ENCODE results near the gene CDK5RAP2.

CDK5RAP2 gene

DNA sequence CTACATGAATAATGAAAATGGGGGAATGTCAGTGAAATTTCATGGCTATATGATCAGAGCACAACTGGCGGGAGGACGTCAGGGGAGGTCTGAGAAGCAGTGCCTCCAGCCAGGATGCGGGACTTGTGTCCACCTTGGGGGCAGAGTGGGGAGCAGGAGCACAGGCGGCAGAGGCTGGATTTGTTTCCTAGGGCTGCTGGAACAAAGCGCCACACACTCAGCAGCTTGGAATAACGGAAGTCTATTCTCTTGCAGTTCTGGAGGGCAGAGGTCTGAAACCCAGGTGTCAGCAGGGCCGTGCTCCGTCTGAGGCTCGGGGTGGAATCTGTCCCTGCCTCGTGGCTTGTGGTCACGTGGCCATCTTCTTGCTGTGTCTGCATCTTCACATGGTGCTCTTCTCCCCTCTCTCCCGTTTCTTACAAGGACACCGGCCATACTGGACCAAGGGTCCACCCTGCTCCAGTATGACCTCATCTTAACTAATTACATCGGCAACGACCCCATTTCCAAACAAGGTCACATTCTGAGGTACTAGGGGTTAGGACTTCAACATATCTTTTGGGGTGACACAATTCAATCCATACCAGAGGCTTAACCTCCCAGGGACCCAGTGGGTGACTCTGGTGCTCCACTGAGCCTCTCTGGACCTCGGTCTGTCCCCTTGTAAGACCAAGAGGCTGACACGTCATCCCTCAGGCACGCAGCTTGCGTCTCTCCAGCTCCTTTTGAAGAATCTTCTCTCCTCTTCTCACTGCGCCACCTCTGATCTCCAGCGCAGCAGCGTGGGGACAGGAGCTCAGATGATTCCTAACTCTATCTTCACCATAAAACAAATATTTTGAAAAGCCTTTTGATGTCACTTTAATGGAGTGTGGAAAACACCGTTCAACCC is 202.5 kb downstream of the CDK5RAP2 start:
- no peak for DNase-seq

GRCh38 chr9:120376101-120376500 is 203.9 kb downstream of the CDK5RAP2 start:
- no peak for DNase-seq

DNA sequence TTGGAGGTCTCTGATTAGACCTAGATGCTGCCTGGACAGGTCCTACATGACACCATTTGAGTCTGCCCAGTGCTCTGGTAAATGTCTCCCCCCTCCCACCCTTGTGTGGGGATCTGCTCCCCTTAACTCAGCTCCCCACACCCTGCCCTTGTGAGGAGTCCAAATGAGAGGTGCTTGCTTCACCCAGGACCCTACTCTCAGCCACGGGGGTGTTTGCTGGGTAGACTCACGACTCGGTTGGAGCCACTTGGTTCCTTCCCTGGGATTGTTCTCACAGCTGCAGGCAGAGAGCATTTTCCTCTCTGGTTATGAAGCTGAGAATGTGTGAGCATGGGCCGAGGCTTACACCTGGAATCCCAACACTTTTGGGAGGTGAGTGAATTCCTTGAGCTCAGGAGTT is 204.7 kb downstream of the CDK5RAP2 start:
- DNase-seq: no peak

- no peak for DNase-seq
Observed at GRCh38 chr9:120374817-120375216, 205.2 kb downstream of the CDK5RAP2 start.

- DNase-seq: no peak
Observed at GRCh38 chr9:120374239-120374638, 205.7 kb downstream of the CDK5RAP2 start.

DNA sequence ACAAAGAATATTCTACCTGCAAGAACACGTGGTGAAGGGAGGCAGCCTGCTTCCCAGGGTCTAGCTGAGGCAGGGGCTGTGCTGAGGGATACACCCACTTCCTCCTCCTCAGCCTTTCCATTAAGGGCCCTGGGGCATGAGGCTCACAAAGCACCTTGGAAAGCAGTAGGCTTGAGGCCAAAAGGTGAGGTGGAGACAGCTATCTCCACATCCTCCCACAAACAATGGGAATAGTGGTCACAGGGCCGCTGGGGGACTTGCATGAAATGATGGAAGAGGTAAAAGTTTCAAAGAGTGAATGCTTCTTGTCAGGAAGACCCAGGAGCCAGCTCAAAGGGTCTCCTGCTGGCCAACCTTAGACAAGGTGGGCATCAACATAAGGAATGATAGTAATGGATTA is 207.9 kb downstream of the CDK5RAP2 start:
- no peak for DNase-seq

- DNase-seq: no peak
Observed at GRCh38 chr9:120369608-120370220, 210.3 kb downstream of the CDK5RAP2 start.

- no peak for DNase-seq
Observed at GRCh38 chr9:120368799-120369198, 211.2 kb downstream of the CDK5RAP2 start.

DNA sequence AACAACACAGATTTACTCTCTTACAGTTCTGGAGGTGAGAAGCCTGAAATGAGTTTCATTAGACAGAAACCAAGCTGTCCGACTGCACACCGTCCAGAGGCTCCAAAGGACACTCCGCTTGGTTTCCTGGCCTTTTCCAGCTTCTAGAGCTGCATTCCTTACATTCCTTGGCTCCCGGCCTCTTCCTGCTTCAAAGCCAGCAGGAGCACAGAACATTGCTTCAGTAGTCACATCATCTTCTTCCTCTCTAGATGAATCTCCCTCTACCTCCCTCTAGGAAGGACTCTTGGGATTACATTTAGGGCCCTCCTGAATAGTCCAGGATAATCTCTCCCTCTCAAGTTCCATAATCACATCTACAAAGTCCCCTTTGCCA is 213.3 kb downstream of the CDK5RAP2 start:
- peak; percentile 80 to 91 for DNase-seq

GRCh38 chr9:120365386-120365785 is 214.6 kb downstream of the CDK5RAP2 start:
- DNase-seq: no peak

DNA sequence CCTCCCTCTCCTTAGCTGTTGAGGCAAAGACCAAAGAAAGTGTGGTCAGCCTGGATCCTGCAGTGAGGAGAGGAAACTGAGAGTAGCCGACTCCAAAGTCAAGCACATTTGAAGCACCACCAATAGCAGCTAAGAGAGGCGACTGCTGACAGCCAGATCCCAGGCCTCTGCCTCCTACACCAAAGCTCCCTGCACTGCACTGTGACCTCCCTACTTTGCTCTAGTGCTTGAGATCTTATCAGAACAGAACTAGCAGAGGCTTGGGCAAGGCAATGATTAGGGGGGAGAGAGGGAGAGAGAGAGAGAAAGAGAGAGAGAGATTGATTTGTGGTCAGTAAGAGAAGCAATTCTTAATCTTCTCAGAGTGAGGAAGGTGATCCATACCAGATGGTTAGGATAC is 216.3 kb downstream of the CDK5RAP2 start:
- no peak for DNase-seq

GRCh38 chr9:120362446-120362845 is 217.5 kb downstream of the CDK5RAP2 start:
- no peak for DNase-seq

- DNase-seq: no peak
Observed at GRCh38 chr9:120361551-120361950, 218.4 kb downstream of the CDK5RAP2 start.

DNA sequence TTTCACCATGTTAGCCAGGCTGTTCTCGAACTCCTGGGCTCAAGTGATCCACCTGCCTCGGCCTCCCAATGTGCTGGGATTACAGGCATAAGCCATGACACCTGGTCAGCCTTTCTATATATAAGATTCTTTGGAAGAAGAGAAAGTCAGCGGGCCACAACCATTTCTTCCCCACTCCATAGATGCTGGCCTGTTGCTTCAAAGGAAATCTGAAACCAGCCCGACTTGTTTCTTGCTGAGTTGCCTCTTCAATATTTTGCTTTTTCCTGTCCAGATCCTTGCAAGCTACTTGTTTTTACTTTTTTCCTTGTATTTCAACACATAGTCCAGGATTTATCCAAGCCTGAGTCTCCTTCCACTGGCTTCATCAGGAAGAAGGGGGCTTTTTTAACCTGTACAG is 219.5 kb downstream of the CDK5RAP2 start:
- no peak for DNase-seq

DNA sequence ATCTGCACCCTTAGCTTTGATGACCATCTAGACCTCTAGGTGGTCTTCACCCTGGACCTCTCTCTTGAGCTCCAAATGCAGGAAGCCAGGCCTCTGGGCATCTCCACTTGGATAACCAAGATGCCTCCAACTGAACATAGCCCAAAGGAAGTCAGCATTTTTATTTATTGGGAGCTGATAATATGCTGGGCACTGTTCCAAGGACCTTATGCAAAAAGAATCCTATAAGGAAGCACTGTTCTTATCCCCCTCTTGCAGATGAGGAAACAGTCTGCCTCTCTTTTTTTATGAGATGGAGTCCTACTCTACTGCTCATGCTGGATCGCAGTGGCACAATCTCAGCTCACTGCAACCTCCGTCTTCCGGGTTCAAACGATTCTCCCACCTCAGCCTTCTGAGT is 219.9 kb downstream of the CDK5RAP2 start:
- DNase-seq: no peak

- no peak for DNase-seq
Observed at GRCh38 chr9:120358877-120359276, 221.1 kb downstream of the CDK5RAP2 start.

DNA sequence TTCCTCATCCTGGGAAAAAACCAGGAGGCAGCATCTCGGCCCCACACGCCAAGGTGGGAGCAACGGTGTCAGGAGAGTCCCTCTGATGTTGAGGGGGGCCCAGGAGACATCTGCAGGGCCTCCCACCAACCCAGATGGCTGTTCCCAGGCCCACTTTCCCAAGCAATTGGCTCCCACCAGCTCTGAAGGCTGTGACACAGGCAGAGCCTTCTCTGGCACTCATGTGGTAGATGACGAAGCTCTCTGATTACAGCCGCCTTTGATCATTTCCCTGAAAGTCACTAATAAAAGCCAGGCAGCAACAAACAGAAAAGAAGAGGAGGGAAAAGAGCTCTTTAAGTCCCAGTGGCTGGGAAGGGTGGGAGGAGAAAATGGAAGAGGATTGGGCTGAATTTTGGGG is 226.5 kb downstream of the CDK5RAP2 start:
- DNase-seq: no peak

- no peak for DNase-seq
Observed at GRCh38 chr9:120351106-120351505, 228.9 kb downstream of the CDK5RAP2 start.

- DNase-seq: no peak
Observed at GRCh38 chr9:120350596-120350995, 229.4 kb downstream of the CDK5RAP2 start.

- DNase-seq: peak in 1 of 2 experiments; percentile 40
Observed at GRCh38 chr9:120348951-120349429, 231.0 kb downstream of the CDK5RAP2 start.

DNA sequence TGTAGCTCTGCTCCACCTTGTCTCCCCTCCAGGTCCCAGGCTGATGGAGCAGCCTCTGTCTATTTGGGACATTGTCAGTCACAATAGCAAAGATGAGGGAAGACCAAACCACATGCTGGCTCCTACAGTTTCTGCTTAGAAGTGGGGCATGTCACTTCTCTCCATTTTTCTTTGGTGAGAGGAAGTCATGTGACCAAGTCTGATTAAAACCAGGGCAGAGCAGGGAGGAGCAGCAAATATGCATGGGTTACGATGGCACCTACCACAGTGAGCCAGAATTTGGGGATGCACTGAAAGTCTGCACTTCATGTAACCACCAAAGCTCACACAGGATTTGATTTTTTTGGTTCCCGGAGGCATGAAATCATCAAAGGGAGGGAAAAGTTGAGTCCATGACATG is 234.6 kb downstream of the CDK5RAP2 start:
- DNase-seq: no peak

- DNase-seq: peak; percentile 37 to 54
Observed at GRCh38 chr9:120344230-120344629, 235.7 kb downstream of the CDK5RAP2 start.

- DNase-seq: no peak
Observed at GRCh38 chr9:120343416-120343815, 236.6 kb downstream of the CDK5RAP2 start.
